ENCODE results near the gene CCDC40.

Gene CCDC40

DNA sequence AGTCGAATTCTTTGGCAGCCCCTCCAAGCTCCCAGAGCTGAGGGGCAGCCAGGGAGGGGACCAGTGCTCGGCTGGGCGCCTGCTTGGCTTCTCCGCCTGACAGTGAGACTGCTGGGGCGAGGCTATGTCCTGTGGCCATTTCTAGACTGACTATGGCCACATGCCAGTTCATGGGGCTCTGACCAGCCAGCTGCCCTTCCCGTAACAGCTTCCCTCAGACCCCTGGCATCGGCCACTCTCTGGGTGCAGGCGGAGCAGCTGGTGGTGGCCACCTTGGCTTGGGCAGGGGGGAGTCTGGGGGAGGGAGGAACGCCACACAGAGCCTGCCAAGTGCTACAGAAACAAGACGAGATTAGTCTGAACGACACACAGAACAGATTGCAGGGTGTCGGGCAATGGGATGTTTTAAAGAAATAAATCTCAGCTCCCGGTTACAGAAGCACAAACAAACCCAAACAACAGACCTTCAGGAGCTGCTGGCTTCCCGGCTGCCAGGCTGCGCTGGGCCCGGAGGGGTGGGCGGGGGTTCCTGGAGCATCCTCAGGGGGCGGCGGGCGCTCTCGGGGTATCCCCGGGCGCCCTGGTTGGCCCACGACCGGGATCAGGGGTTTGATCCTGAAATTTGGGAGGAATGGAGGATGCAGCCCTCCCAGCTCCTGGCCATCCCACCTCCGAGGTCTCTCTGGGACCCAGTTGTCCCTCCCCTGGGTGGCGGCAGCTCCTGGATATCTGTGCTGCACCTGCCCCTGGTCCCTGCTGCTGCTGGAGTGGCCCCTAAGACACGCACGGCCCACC lies 35.3 kb upstream of the CCDC40 start:
- no peak for DNase-seq

DNA sequence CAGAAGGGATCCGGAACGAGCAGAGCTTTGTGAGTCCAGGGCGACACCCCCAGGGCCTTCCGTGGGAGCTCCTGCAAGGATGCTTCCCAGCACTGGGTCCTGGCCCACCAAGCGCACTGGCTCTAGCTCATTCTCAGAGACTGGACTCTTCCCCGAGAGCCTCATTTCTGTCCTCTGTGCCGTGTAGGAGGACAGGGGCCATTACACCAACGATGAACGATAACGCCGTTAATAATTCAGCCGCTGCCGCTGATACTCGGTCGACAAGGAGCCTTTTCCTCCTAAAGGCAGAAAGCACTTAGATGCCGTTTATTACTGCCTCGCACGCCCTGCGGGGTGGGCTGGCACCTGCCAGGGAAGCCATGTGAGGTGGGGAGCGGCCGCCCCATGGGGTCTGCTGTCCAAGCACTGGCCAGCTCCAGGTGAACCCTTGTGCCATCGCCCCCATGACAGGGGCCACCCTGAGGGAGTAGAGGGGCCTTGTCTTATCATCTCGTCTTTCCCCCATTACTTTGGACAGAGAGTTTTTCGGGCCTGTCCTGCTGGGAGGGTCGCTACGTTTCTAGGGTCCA lies 34.3 kb upstream of the CCDC40 start:
- DNase-seq: no peak

DNA sequence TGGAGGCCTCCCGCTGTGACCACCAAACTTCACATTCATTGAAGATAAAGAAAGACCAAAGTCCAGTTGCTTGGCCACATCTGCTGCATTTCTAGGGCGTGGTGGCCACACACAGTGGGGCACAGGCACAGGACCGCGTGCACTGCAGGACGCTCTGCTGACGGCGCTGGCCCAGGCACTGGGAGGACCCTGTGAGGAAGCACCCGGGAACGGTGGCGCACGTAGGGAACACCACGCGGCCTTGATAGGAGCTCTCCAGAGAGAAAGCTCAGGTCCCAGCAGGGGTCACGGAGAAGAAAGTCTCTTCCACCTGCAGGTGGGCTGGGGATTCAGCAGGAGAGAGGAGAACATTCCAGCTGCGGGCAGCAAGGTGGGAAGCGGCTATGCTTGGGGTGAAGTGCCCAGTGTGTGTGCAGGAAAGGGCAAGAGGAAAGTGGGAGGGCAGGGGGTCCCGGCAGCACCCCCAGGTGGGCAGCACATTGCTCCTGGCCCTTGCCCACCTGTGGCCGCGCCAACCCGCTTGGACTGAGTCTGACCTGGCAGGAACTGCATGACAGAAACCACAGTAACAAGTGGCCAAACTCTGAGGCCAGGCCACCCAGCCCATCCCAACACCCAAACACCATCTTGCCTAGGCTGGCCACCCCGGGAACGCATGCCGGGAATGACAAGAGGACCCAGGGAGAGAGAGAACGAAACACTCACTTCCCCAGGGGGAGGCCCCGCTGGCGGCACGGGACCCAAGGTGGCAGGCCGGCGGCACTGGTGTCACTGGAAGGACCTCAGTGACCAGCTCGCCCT lies 33.6 kb upstream of the CCDC40 start:
- DNase-seq: no peak

- DNase-seq: no peak
These were observed 32.5 kb upstream of the CCDC40 start for GRCh38 chr17:80003969-80004368.

DNA sequence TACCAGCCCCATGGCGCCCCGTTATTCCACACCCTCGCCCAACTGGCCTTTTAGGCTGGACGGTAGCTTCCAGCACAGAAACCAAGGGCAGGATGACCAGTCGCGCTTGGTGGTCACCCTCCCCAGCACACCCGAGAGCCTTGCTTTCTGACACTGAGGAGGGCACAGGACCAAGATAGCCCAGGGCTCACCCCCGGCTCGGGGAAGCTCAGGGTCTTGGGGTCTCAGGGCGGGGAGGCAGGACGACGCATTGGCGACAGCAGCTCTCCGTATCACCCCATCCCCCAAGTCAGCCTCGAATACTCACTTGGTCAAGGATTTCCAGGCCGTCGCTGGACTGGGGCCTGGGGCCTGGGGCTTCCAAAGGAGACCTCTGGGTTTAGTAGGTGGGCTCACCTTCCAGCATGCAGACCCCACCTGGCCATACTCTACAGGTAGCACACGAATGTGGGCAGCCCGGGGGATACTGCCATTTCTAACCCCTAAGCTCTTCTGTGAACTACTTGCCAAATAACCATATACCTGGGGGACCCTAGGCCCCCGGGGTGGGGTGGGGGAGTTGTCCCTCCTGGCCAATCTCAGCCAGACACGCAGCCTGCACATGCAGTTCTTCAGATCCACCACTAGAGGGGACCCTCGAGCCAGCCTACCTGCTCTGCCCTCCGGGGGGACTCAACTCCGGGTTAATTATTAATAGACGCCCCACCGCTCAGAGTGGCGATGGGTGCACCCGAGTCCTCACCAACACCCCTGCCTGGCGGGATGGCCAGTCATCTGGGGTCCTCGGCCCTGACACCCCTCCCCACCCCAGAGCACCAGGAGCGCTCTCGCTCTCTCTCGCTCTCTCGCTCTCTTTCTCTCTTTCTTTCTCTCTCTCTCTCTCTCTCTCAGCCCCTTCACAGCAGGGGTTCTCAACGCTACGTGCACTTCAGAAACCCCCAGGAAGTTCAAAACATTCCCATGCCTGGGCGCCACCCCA lies 30.8 kb upstream of the CCDC40 start:
- DNase-seq: peak; percentile 6

DNA sequence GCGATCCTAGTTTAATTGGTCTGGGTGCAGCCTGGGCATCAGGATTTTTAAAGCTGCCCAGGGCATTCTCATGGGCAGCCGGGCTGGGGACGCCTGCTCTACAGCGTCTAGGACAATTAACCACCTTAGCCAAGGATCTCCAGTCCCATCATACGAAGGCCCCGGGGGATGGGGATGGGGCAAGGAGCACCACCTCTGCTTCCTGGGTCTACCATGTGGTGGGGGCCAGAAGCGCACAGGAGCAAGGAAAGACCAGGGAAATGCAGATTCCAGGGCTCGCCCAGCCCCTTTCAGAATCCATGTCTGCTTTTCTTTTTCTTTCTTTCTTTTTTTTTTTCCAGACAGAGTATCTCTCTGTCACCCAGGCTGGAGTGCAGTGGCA lies 30.1 kb upstream of the CCDC40 start:
- DNase-seq: no peak

DNA sequence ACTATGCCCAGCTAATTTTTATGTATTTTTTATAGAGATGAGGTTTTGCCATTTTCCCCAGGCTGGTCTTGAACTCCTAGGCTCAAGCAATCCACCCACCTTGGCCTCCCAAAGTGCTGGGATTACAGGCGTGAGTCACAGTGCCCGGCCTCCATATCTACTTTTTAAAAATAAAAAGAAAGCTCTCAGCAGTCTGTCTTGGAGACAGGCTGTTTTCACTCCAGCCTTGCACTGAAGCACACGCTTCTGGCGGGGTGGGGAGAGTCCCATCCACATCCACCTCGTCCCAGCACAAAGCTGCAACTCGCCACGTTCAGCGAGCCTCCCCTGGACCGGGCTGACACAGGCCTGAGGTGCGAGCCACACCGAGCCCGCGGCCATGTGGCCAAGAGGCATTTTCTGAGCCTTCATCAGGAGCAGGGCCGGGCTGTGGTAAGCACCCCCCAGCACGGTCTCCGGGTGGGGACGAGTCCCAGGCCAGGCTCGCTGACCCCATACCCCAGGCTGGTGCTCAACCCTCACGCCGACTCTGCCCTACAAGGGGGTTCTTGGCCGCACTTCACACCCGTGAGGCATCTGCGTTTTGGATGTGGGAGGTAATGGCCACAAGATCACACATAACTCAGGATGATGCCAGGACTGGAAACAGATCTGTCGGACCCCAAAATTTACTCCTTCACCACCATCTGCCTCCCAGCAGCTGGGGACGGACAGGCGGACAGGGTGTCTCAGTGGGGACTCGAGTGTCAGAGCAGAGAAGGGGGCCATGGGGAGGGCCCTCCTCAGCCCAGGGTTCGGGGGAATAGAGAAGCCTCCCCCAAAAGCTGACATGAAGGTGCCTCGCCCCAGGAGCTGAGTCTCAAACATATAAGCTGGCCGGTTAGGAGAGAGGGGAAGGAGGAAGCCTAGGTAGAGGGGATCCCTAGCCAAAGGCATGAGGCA lies 29.4 kb upstream of the CCDC40 start:
- DNase-seq: no peak

- no peak for DNase-seq
These were observed 28.5 kb upstream of the CCDC40 start for GRCh38 chr17:80007939-80008338.

GRCh38 chr17:80008383-80008840 lies 28.0 kb upstream of the CCDC40 start:
- peak; percentile 46 for DNase-seq

- no peak for DNase-seq
These were observed 27.6 kb upstream of the CCDC40 start for GRCh38 chr17:80008848-80009247.

GRCh38 chr17:80009391-80010282 lies 26.8 kb upstream of the CCDC40 start:
- no peak for DNase-seq

DNA sequence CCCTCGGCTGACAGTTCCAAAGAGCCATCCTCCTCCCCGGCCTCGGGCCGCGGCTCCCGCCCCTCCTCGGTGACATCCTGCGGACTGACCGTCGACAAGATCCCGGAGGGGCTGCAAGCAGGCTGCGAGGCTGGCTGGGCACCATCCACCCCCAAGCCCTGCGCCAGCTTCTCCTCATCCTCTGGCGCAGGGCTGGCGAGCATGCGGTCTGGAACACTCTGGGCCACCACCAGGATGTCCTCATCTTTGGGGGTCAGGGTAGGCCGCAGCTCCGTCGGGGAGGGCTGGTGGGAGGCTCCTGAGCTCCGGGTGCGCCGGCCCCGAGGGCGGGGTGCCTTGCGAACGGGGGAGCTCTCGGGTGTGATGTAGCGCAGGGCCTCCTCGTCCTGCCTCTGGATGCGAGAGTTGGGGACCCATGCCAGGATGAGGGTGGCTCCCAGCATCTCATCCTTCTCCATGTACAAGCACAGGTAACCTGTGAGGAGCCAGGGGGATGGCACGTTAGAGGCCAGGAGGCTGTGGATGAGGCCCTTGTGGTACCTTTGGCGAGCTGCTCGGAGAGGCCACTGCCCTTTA lies 26.1 kb upstream of the CCDC40 start:
- no peak for DNase-seq

GRCh38 chr17:80011989-80012555 lies 24.4 kb upstream of the CCDC40 start:
- DNase-seq: no peak

DNA sequence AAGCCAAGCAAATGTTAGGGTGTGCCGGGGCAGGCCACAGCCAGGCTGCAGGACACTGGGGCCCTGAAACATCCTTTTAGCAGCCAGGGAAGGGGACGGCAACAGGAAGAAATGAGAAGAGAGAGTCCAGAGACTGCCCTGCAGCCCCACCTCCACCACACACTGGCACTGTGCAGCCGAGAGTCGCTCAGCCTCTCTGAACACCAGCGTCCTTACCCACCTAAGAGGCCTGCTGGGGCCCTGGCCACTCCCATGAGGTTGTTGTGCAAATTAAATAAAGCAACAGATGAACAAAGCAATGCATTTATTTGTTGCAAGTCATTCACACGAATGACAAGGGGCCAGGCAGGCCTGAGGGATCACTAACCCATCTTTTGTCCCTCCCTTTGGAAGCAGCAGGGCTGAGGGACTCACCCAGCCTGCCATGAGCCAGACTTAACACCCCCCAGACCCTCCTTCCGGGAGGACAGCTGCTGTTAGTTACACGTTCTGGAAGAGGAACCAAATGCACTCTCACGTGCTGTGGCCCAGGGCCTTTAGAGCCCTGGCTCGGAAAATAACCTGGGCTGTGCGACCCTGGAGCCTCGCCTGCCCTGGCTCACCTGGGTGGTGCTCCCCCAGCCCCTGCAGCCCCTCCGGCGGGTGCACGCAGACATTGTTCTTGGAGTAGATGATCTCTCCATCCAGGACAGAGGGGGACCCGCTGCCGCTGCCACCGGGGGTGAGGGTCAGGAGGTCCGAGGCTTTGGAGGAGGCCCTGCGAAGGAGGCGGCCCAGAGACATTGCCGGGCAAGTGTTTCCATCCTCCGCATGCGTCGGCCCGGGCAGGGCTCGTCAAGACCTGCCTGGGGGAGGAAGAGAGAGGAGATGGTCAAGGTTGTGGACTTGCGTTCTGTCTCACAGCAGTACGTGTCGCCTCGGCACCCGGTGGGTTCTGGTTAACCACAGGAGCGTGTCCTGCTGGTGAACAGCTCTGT lies 23.4 kb upstream of the CCDC40 start:
- DNase-seq: no peak

GRCh38 chr17:80017226-80018010 lies 19.0 kb upstream of the CCDC40 start:
- no peak for DNase-seq

DNA sequence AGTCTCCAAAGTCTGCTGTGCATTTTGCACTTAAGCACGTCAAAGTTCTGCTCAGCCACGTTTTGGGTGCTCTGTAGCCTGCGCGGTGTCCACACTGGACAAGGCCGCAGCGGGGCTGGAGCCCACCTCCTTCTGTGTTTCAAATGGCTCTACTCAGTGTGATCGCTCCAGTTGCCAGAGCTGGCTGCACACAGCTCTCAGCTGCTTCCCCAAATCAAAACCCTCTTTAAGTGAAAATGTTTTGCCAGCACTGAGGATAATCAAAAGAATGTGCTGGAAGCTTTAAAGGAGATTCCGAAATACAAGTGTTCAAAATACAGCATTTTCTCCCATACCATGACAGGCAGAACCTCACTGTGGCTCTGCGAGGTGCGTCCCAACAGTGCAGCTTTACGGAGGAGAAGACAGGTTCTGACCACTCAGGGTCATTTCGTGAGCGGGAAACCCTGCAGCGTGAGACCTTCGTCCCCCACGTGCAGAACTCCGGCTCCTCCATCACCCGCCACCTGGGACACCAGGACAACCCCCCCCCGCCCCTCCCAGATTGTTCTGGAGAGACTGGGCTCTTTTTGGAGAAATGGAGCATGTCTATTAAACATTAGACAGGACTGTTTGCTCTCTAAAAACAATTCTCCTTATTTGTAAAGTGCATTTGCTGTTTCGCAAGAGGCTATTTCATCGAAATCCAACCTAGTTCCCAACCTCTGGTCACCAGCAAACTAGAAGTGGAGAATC lies 17.4 kb upstream of the CCDC40 start:
- no peak for DNase-seq

DNA sequence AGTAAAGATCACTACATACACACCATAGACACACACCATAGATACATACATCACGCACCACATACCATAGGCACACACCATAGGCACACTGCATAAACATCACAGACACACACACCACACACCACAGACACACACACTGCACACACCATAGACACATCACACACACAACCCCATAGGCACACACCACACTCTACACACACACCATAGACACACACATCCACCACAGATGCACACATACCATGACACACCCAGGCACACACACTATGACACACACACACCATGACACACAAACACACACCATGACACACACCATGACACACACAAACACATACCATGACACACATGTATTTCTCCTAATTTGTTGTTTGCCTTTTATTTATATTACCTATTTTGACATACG lies 14.8 kb upstream of the CCDC40 start:
- DNase-seq: no peak
